Endodermal cell (in vitro differentiated cells): ENCODE data around the gene GSX1. TPM values are rescaled to one million over a fixed set of nuclear protein-coding genes. Genes with fewer than 3 reads are reported as not detected.

Experiments used
- DNase-seq: peaks from one replicate; pipeline ENCODE4 v3.0.0-alpha.2; 2017
- H3K27ac ChIP-seq: 2 replicates; pipeline ENCODE4 v1.5.1; 2013; ENCODE audit warnings: mild to moderate bottlenecking, low read depth, low read length, moderate library complexity
- H3K27me3 ChIP-seq: 2 replicates; pipeline ENCODE4 v1.6.1; 2013; ENCODE audit warnings: mild to moderate bottlenecking, low read length, moderate library complexity; ENCODE audit not compliant: insufficient read depth, control insufficient read depth, poor library complexity, severe bottlenecking
- H3K36me3 ChIP-seq: 2 replicates; pipeline ENCODE4 v1.7.0; 2013; ENCODE audit warnings: mild to moderate bottlenecking, low read length, moderate library complexity; ENCODE audit not compliant: control insufficient read depth, insufficient read depth
- H3K4me1 ChIP-seq: one replicate; pipeline ENCODE4 v1.7.0; 2013; ENCODE audit warnings: low read length; ENCODE audit not compliant: control insufficient read depth, insufficient read depth
- H3K4me3 ChIP-seq: 2 replicates; pipeline ENCODE4 v1.5.1; 2013; ENCODE audit warnings: mild to moderate bottlenecking, low read length, moderate library complexity
- H3K9ac ChIP-seq: 2 replicates; pipeline ENCODE4 v1.6.1; 2013; ENCODE audit warnings: mild to moderate bottlenecking, low read length, moderate library complexity; ENCODE audit not compliant: poor library complexity, severe bottlenecking; ENCODE audit errors: extremely low read depth
- H3K9me3 ChIP-seq: 2 replicates; pipeline ENCODE4 v1.6.1; 2013; ENCODE audit warnings: mild to moderate bottlenecking, low read length, moderate library complexity; ENCODE audit not compliant: control insufficient read depth
- H3K27ac Mint-ChIP-seq: 2 replicates; pipeline ENCODE4 v1.8.0; 2020; ENCODE audit warnings: mixed read lengths
- H3K27me3 Mint-ChIP-seq: 2 replicates; pipeline ENCODE4 v1.8.0; 2021; ENCODE audit warnings: mild to moderate bottlenecking, mixed read lengths; ENCODE audit not compliant: insufficient read depth
- H3K36me3 Mint-ChIP-seq: 2 replicates; pipeline ENCODE4 v1.8.0; 2020; ENCODE audit warnings: low read depth, mixed read lengths
- H3K4me1 Mint-ChIP-seq: 2 replicates; pipeline ENCODE4 v1.8.0; 2020; ENCODE audit warnings: mixed read lengths
- H3K4me3 Mint-ChIP-seq: 2 replicates; pipeline ENCODE4 v1.8.0; 2020; ENCODE audit warnings: mild to moderate bottlenecking, moderate library complexity, mixed read lengths
- H3K9me3 Mint-ChIP-seq: 2 replicates; pipeline ENCODE4 v1.8.0; 2020; ENCODE audit warnings: mild to moderate bottlenecking, mixed read lengths
- WGBS, 2 experiments: methylation state at CpG; one replicate each; pipeline versions ENCODE4 v1.1.5 to v1.1.7; 2013; ENCODE audit warnings: missing lambda C conversion rate in 2 of 2, mixed read lengths in 1 of 2; ENCODE audit not compliant: insufficient coverage in 1 of 2, insufficient read length in 1 of 2; 5-methylcytosine and 5-hydroxymethylcytosine counted together
- total RNA-seq, 2 donors: library from RNA; stranded (reverse); fragmentation: NEBNext Ultra II Directional in 1 of 2; extraction: Animal tissue kit (Norgen Biotek cat#: 25700) in 1 of 2; gene quantifications; 2 replicates in 1 of 2; 3 replicates in 1 of 2; pipeline ENCODE4 v1.2.1, GENCODE V29; 2021
- TF ChIP-seq, protein P1 (sequence below): fragments of 200-600 bp; sonication (generic); conservative IDR thresholded peaks from 2 replicates; pipeline ENCODE4 v1.5.0; 2021; ENCODE audit warnings: antibody characterized with exemption, mild to moderate bottlenecking

GSX1 gene
- total RNA-seq, 2 donors from 2014 or later = not detected

DNA sequence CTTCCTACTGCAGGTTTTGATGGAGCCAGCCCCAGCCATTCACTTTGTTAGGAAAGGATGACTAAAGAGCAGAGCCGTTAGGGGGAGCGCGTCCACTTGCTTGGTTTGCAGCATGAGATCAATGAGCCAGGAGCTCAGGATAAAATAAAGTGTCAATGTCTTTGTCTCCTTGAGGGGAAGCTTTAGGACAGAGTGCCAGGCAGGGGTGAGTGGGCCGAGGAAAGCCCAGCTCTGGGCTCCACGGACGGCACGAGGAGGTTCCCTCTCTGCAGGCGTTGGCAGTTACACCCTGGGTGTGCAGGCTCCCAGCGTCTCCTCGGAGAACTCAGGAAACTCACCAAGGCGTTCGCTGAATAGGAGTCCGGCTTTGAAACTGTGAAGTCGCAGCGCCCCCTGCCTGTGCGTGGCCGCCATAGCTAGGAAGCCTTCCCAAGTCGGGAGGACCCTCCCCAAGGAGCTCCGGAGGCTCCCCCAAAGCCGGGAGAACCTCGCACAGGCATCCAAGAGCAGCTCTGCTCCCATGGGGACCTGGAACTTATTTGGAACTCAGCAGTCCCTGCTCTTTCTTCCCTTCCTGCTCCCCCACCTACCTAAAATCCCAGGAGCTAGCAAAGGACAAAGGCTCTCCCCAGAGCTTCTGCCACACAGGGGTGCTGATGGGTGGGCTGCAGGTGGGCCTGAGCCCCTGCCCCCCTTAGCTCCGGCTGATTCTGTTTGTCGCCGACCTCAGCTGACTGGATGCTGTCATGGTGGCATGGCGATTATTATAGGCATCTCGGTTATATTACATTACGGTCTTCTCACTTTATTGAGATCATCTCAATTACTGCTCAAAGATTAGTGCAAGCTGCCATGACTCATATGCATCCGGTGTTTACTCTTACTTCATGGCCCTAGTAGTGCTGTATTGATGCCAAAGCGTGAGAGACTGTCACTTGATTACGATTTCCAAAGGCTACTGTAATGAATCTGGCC lies 34.4 kb downstream of the GSX1 start:
- no peaks in the 10 kb centered on the region for H3K9me3 Mint-ChIP-seq
- peak overlapping the region; percentile 71 for H3K4me3 ChIP-seq
- H3K4me3 Mint-ChIP-seq = peak overlapping the region; percentile 39
- H3K27ac ChIP-seq = no peak overlapping the region
- H3K27me3 Mint-ChIP-seq = peaks cover 99% of the 10 kb centered on the region
- H3K4me1 ChIP-seq = no peaks in the 10 kb centered on the region
- 16 to 32% methylated on average over 14 to 30 of the region's 30 CpGs for WGBS, 2 experiments
- no peak overlapping the region for H3K9ac ChIP-seq
- H3K9me3 ChIP-seq = no peaks in the 10 kb centered on the region
- no peaks in the 10 kb centered on the region for H3K36me3 Mint-ChIP-seq
- no peaks in the 10 kb centered on the region for H3K36me3 ChIP-seq
- peaks cover 98% of the 10 kb centered on the region for H3K27me3 ChIP-seq
- TF ChIP-seq, protein P1, sequence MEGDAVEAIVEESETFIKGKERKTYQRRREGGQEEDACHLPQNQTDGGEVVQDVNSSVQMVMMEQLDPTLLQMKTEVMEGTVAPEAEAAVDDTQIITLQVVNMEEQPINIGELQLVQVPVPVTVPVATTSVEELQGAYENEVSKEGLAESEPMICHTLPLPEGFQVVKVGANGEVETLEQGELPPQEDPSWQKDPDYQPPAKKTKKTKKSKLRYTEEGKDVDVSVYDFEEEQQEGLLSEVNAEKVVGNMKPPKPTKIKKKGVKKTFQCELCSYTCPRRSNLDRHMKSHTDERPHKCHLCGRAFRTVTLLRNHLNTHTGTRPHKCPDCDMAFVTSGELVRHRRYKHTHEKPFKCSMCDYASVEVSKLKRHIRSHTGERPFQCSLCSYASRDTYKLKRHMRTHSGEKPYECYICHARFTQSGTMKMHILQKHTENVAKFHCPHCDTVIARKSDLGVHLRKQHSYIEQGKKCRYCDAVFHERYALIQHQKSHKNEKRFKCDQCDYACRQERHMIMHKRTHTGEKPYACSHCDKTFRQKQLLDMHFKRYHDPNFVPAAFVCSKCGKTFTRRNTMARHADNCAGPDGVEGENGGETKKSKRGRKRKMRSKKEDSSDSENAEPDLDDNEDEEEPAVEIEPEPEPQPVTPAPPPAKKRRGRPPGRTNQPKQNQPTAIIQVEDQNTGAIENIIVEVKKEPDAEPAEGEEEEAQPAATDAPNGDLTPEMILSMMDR = peak; percentile 96
- H3K27ac Mint-ChIP-seq = no peak overlapping the region
- peak; percentile 96 for DNase-seq
- H3K4me1 Mint-ChIP-seq = peaks cover 3% of the 10 kb centered on the region

DNA sequence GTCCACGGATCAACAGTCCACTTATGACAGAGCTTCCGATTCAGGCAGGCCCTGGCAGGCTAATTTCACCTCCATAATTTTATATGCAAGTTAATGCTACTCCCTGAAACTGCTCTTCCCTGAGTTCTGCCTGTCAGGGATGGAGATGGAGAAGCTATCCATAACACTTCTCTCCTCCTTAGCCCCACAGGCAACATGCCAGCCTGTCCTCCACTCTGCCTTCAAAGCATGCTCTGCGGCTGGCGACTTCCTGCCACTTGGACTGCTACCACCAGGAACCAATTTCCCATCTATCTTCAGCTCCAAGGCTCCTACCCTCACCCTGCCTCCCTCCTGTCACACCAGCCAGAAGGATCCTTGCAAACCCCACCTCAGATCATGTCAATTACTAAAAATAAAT lies 35.4 kb downstream of the GSX1 start:
- H3K36me3 ChIP-seq = no peaks in the 10 kb centered on the region
- Mint-ChIP-seq H3K27ac (no peak overlapping the region), H3K4me1 (peaks cover 3% of the 10 kb centered on the region), H3K9me3 (no peaks in the 10 kb centered on the region), H3K4me3 (no peak overlapping the region), H3K36me3 (no peaks in the 10 kb centered on the region), H3K27me3 (peaks cover 99% of the 10 kb centered on the region)
- TF ChIP-seq, protein P1 = no peak
- H3K9ac ChIP-seq = no peak overlapping the region
- 72 to 75% methylated on average over 4 of the region's 4 CpGs for WGBS, 2 experiments
- no peak overlapping the region for H3K27ac ChIP-seq
- H3K27me3 ChIP-seq = peaks cover 98% of the 10 kb centered on the region
- no peaks in the 10 kb centered on the region for H3K9me3 ChIP-seq
- DNase-seq = no peak
- no peaks in the 10 kb centered on the region for H3K4me1 ChIP-seq
- no peak overlapping the region for H3K4me3 ChIP-seq

DNA sequence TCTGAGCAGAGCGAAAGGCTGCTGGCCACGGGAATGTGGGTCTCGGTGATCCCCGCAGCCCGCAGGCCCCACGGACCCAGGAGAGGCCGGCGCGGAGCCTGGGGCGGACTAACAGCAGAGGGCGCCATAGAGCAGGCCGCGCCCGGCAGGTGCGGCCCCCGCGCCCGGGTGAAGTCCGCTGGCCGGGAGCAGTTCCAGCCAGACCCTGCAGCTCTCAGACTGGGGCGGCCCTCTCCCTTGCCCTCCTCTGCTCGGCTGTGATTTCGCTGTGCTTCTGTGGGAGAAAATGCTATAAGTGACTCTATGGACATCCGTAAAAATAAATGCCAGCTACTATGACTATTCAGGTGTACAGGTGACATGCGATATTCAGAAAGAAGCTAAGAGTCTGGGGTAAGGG lies 37.7 kb downstream of the GSX1 start:
- H3K36me3 Mint-ChIP-seq = no peaks in the 10 kb centered on the region
- no peak overlapping the region for H3K27ac Mint-ChIP-seq
- Histone ChIP-seq H3K9me3 (no peaks in the 10 kb centered on the region), H3K36me3 (no peaks in the 10 kb centered on the region), H3K27me3 (peaks cover 98% of the 10 kb centered on the region), H3K9ac (no peak overlapping the region), H3K4me3 (no peak overlapping the region), H3K4me1 (no peaks in the 10 kb centered on the region), H3K27ac (no peak overlapping the region)
- TF ChIP-seq, protein P1 = peak; percentile 99
- H3K4me3 Mint-ChIP-seq = no peak overlapping the region
- WGBS, 2 experiments = 4 to 7% methylated on average over 5 to 25 of the region's 25 CpGs
- no peaks in the 10 kb centered on the region for H3K4me1 Mint-ChIP-seq
- H3K27me3 Mint-ChIP-seq = peaks cover 99% of the 10 kb centered on the region
- no peaks in the 10 kb centered on the region for H3K9me3 Mint-ChIP-seq
- DNase-seq = peak; percentile 88
